ENCODE measurements around the gene AAK1.
"Not testable (repeated sequence)": the region's sequence is repeated elsewhere in the genome, so short reads cannot be mapped to it uniquely, and the experiment has no call there.

- not testable (repeated sequence) for TF ChIP-seq CTCF, POLR2A (IDR thresholded peaks at IDR 0.05)
These were observed 20.7 kb downstream of the AAK1 start for GRCh38 chr2:69622805-69623204.

All from esophagus squamous epithelium (tissue), 4 donors.